HG02623 (cell line): ENCODE measurements around the gene LHX4.

Source experiments
- ATAC-seq: cut with Tn5 transposase; IDR thresholded peaks from one replicate; pipeline ENCODE4 v1.9.1; 2021; ENCODE audit warnings: moderate library complexity; ENCODE audit not compliant: unreplicated experiment

LHX4 gene

DNA sequence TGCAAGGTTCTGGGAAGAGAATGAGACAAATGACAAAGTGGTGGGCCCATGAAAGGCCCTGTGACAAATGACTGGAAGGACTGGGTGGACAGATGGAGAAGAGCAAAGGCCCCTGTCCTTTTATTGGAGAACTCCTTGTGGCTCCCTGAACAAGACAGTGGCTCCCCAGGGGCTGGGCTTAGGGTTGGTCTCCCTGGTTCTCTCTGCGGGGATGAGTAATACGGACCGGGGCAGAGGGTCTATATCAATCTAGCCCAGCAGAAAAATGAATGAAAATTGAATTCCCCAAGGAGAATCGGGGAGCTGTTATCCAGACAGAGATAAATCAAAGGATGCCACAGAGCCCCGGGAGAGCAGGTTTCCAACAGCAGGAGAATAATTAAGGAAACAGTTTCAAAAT is 5.2 kb upstream of the LHX4 start:
- no peak for ATAC-seq

DNA sequence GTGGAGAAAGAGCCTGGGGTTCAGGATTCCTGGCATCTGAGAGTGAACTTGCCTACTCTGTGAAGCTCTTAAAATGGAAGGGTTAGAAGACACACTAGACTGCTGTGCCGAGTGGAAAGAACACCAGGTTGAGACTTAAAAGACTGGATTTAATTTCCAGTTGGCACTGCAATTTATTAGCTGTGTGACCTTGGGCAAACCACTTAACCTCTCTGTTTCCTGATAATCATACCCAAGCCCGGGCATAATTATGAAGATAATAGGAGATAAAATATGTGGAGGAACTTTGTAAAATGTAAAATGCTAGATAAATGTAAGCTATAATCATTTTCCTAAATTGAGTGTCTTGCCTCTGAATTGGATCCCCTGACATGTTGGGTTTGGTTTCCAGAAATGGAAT is 4.7 kb upstream of the LHX4 start:
- no peak for ATAC-seq

- ATAC-seq = no peak
These were observed 2.0 kb upstream of the LHX4 start for GRCh38 chr1:180227861-180228647.

DNA sequence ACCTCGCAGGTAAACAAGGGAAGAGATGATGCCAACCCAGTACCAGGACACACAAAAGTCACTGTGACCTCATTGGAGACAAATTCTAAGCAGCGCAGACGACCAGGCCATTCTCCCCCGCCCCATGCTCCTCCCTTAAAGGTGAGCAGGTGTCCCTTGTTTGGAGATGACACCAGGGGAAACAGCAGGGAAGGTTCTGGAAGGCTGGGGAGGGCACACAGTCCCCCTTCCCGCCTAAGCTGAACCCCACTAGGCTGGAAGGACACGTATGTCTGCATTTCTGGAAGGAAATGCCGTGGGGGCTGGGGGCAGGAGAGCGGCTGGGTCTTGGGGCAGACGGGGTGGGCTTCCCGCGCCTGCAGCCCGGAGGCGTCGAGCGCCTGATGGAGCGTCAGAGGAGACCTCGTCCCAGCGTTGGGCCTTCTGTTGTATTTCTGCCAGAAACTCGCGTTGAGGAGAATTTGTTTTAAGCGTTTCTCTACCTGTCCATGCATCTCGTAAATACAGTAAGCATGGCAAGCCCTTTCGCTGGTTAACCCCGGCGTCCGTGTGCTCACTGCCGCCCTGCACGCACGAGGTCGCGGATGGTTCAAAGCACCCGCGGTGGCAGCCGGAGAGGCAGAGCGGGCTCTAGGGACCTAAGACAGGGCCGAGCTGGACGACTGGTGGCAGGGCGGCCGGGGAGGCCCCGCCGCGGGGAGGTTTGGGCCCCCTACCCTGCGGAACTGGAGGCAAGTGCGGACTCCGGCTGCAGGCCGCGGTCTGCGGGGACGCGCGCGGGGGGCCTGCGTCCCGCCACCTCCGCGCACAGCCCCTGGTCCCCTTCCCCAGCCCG is 1.2 kb upstream of the LHX4 start:
- no peak for ATAC-seq

GRCh38 chr1:180230416-180230790 is 339 bp downstream of the LHX4 start:
- no peak for ATAC-seq

- ATAC-seq = no peak
These were observed 884 bp downstream of the LHX4 start for GRCh38 chr1:180230791-180231505.

DNA sequence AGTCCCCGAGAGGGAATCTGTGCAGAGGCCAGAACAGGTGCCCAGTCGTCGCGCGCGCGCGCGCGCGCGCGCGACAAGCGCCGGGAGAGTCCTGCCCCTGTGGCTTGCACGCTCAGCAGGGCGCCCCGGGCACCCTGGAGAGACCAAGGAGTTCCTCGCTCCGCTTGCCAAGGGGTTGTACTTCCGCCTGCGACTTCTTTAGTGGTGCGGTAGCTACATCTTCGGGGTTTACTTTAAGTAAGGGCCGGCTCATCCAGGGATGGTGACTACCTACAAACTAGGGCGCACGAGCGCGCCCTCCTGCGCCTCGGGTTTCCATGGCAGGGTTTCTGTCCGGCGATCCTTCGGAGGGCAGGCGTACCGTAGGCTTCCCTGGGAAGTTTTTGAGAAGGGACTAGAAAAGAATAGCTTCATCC is 1.4 kb downstream of the LHX4 start:
- ATAC-seq = no peak

DNA sequence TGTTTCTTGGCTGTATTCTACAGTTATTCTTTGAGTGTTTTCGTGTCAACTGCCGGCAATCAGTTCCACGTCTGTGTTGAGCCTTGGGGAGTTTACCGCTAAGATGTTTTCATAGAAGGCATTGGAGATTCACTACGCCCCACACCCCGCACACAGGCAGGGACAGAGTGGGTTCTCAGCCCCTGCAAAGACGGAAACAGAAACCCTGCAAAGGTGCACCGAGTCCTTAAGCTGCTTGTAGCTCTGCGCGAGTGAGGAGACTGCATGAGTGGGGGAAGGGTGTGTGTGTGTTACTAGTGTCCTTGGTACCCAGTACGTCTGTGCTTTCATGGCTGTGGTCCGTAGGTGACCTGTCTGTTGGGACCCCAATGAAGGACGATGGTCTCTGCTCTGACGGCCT is 1.9 kb downstream of the LHX4 start:
- no peak for ATAC-seq

DNA sequence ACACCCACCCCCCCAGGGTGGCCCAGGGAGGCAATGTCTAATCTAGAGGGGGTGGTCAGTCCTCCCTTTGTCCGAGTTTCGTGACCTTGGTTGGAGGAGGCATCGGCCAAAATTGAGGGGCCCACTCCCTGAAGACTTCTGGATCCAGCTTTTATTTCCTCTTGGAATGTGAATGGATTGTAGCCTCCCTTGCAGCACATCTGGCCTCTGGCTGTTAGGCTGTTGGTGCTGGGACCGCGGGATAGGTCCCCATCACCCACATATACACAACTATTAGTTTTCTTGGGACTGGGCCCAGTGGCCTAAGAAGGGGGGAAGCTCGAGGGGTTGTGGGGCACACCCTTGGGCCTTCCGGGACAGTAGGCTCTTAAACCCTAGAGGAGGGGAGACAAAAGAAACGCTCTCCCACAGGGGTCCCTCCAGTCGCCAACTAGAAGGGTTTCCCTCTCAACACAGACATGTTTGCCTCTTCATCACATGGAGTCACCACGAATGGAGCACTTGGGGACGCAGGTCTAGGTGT is 2.5 kb downstream of the LHX4 start:
- no peak for ATAC-seq

GRCh38 chr1:180233191-180234011 is 3.3 kb downstream of the LHX4 start:
- ATAC-seq = no peak

GRCh38 chr1:180234369-180235076 is 4.5 kb downstream of the LHX4 start:
- ATAC-seq = no peak

DNA sequence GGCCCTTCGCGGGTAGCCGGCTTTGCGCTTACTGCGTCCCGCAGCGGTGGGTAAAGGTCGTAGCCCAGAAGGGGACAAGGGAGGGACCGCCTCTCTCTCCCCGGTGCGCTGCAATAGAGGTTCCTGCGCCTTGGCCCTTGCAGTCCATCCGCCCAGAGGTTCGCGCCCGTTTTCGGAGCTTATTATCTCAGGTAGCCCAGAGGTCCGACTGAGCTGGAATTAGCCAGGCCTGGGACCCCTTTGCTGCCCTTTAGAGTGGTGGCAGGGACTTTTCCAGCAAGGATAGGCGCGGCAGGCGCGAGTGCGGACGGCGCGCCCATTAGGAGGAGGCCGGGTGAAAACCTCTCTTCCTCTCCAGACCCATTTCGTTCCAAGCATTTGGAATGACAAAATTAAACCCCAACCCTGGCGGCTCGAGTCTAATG is 5.0 kb downstream of the LHX4 start:
- no peak for ATAC-seq

GRCh38 chr1:180235502-180236239 is 5.6 kb downstream of the LHX4 start:
- ATAC-seq = no peak

GRCh38 chr1:180236698-180237509 is 6.8 kb downstream of the LHX4 start:
- no peak for ATAC-seq

DNA sequence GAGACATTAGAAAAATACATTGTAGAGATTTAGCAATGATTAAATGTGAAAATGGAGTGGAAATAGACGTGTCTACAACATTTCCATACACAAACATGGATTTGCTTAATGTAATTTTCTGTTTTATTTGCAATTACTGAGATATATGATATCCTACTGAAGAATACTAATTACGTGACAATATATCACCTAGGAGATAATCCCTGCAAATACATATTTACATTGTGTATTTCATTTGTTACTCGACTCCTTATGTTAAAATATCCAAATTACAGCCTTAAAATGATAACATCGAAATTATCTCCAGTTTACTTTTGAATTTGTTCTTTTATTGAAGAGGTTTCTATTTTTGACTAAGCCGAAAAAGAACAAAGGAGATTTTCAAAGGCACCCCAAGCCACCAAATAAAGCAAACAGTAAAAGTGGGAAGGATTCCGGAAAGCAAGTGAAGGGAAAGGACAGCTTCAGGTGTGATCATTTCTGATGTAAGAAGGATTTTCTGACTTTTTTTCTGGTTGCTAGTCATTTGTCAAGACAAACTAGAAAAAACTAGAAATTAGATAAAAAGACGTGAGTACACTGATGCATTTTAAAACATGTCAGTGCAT is 7.9 kb downstream of the LHX4 start:
- ATAC-seq = no peak

DNA sequence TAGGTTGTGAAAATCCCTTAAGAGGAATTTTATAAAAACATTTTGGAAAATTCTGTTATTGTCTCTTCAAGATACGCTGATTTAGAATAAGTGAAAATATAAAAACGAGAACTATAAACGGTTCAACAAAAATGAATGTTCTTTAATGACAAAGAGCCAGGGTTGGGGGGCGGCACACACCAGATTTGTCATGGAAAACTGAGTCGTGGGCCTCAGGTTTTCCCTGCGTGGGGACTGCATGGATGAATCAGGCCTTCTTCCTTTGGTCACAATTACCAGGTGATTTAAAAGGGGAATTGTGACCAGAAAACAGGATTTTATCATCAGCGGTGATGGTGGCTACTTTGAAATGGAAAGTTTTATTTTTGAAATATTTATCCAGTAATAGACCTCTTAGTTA is 8.6 kb downstream of the LHX4 start:
- no peak for ATAC-seq

GRCh38 chr1:180239145-180240096 is 9.4 kb downstream of the LHX4 start:
- ATAC-seq = no peak
